ENCODE data around the gene EIF4E3.
A peak's percentile ranks its signal among the peaks of the same experiment; 100 is the strongest.

Gene EIF4E3

DNA sequence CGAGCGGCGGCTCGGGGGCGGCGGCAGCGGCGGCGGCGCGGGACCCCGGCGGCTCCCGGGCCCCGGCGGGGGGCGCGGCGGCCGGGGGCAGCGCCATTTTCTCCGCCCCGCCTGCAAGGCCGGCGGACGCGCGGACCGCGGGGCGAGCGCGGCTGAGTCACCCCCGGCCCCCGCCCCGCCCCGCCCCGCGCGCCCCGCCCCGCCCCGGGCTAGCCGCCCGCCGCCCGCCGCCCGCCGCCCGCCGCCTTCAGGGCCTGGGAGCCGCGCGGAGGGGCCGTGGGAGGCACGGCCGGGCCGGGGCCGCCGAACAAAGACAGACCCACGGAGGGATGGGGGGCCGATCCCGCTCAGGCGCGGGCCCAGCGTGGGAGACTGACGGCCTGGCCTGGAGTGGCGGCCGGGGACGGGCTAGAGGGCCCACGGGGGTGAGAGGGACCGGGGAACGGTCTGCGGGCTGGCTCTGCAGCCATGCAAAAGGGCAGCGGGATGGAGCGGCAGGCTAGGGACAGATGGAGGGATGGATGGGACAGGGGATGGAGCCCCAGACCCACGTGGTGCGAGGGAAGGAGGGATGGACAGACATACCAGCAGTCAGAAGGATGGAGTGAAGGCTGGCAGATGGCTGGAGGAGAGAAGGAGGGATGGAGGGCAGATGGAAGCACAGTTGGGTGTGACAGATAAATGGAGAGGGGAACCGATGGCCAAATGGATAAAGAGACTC lies at the start of gene EIF4E3:
Gene EIF4E3 (minus strand): TSS at position 132 of the 721 bp plus-strand sequence. CDS start 35 bp downstream, at position 97.
- peak; percentile 25 for DNase-seq (ENCODE audit: low read depth)

DNA sequence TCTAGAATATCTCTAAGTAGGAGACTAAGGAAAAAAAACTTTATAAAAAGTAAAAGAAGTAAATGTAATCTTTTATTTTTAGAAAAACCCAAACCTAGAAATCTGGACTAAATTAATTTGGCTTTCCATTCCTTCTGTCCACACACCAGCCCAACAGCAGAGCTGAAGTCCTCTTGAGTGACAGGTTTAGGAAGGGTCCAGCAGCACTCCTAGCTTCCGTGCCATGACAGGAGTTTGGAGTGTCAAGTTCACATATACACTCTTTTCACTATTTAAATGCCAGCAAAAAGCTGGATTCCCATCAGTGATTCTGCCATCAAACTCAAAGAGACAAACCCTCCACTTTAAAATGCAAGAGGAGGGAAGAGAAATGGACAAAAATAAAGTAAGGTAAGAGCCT lies 46.7 kb upstream of the EIF4E3 start:
- DNase-seq (ENCODE audit: low read depth), result no peak

DNA sequence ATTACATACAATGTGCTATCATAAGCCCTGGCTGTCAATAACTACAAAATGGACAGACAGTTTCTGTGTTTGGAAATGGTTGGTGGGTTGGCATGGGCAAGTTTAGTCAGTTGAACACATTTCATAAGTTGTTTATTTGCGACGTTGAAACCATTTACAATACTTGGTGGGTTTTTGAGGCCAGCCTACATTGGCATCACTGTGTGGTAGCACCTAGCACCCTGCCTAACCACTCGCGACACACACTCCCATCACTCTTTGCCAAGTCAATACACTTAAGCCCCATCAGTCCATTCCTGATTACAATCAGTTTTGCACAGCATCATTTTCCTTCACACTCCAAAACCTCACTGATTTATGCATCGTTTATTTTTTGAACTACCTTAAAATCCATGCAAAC lies 45.9 kb upstream of the EIF4E3 start:
- DNase-seq (ENCODE audit: low read depth), result no peak

- no peak for DNase-seq (ENCODE audit: low read depth)
Measured at GRCh38 chr3:71763426-71763825, 38.2 kb upstream of the EIF4E3 start.

- DNase-seq (ENCODE audit: low read depth), result no peak
Measured at GRCh38 chr3:71760140-71760539, 34.9 kb upstream of the EIF4E3 start.

GRCh38 chr3:71759401-71759800 lies 34.2 kb upstream of the EIF4E3 start:
- DNase-seq (ENCODE audit: low read depth), result no peak

GRCh38 chr3:71758091-71758490 lies 32.9 kb upstream of the EIF4E3 start:
- DNase-seq (ENCODE audit: low read depth), result no peak

GRCh38 chr3:71754610-71755253 lies 29.5 kb upstream of the EIF4E3 start:
- DNase-seq (ENCODE audit: low read depth), result no peak

DNA sequence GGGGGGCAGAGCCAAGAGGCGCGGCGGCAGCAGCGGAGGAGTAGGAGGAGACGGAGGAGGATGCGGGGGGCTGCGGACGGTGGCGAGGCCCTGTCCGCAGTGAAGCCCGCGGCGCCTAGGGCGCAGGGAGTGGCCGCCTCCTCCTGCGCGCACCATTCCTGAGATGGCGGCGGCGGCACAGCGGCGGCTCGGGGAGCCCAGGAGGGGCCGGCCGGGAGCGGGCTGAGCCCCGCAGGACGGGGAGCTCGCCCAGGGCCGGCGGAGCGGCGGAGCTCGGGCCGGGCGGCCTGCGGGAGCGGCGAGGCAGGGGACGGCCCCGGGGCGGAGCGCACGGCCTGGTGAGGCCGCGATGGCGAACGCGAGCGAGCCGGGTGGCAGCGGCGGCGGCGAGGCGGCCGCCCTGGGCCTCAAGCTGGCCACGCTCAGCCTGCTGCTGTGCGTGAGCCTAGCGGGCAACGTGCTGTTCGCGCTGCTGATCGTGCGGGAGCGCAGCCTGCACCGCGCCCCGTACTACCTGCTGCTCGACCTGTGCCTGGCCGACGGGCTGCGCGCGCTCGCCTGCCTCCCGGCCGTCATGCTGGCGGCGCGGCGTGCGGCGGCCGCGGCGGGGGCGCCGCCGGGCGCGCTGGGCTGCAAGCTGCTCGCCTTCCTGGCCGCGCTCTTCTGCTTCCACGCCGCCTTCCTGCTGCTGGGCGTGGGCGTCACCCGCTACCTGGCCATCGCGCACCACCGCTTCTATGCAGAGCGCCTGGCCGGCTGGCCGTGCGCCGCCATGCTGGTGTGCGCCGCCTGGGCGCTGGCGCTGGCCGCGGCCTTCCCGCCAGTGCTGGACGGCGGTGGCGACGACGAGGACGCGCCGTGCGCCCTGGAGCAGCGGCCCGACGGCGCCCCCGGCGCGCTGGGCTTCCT lies 28.8 kb upstream of the EIF4E3 start, which contains the start of gene GPR27:
Gene GPR27 (plus strand): TSS at position 155 of the 909 bp plus-strand sequence. CDS start 195 bp downstream, at position 350.
- DNase-seq (ENCODE audit: low read depth), result no peak

- no peak for DNase-seq (ENCODE audit: low read depth)
Measured at GRCh38 chr3:71752831-71753700, 27.9 kb upstream of the EIF4E3 start.

GRCh38 chr3:71751602-71752001 lies 26.4 kb upstream of the EIF4E3 start:
- no peak for DNase-seq (ENCODE audit: low read depth)

DNA sequence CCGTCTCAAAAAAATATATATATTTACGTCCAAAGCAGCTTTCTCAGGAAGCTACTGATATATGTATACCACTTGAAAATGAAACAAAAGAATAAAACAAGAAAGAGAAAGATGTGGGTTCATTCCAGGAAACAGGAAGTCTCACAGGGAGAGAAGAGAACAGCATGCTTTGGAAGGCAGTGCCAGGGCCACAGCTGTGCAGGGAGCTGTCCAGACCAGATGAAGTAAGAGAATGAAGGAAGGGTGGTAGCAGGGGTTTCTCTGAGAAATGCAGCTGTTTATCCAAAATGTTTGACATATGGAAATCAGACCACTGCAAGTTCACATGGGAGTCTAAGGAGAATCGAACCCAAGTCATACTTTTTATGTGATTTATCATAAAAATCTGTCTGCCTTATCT lies 19.5 kb upstream of the EIF4E3 start:
- DNase-seq (ENCODE audit: low read depth), result no peak

- no peak for DNase-seq (ENCODE audit: low read depth)
Measured at GRCh38 chr3:71742621-71743020, 17.4 kb upstream of the EIF4E3 start.

DNA sequence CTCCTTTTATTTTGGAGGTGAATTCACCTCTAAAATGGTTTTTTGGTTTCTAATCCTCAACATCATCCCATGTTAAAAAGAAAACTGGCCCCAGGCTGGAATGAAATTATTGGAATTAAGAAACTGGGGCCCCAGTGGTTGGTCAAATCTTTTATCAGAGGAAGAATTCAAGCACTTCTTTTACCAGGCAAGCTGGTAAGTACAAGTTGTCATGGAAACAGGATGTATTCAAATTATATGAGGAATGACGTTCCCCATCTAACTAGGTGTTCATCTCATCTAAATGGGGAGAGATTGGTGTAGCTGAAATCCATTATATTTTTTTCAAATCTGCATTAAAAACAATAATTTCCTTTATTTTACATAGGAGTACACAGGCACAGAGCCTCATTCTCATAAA lies 9.7 kb upstream of the EIF4E3 start:
- no peak for DNase-seq (ENCODE audit: low read depth)

DNA sequence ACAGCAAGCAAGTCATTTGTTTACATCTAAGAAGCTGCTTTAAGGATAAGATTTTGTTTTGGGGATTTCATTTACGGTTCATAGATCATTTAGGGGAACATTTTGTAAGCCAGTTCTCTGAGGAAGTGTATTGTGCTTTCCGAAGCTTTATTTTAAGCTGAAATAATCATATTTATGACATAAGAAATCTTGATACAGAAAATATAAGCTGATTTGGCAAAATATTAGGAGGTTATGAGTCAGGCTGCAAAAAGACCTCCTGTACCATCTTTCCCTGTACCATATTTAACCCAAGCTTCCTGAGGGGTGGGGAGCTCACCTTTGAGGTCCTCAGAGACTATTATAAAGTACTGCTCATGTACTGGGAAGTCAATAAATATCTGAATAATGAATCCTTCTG lies 8.1 kb upstream of the EIF4E3 start:
- DNase-seq (ENCODE audit: low read depth), result no peak

GRCh38 chr3:71732637-71733036 lies 7.4 kb upstream of the EIF4E3 start:
- no peak for DNase-seq (ENCODE audit: low read depth)

DNA sequence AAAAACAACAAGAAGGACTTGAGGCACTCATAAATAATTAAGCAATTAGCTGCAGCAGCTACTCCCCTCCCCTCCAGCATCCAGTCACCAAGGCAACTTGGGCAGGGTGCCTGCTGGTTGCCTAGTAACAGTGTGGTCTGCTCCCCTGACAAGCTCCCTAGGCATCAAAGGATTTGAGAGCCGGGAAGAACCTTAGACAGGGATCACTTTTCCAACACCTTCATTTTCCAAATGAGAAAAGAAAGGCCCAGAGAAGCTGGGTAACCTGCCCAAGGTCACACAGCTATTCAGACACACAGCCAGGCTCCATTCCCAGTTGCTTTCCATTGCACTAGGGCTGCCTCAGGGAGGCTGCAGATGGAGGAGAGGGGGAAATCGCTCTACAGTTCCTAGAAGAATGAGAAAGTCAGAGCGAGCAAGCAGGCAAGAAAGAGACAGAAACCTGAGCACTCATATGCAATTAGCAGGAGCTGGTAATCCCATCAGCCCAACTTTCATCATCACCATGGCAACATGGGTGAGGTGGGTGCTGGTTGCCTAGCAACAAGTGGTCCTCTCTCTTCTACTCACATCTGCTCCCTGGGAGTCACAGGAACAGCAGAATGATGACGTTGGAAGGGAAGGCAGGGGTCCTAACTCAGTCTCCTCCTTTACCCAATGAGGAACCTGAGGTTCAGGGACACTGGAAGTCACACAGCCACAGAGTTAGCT lies 3.6 kb upstream of the EIF4E3 start:
- no peak for DNase-seq (ENCODE audit: low read depth)

DNA sequence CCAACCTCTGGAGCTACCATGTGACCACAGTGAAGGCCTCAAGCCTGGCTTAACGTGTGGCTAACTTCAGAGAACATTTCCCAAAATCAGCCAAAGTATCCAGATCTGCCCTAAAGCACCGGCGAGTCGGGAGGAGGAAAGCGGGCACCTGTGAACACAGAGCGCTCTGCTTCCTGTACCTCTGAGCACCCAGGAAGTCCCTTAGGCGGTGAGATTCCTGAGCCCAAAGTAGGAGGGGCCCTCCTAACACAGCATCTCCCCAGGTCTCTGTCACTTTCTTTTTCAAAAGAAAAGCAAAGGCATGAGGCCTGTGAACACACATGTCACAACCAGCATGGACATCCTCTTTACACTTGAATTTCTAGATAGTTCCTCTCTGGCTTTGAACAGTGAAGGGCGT lies 944 bp upstream of the EIF4E3 start:
- DNase-seq (ENCODE audit: low read depth), result peak; percentile 18

- DNase-seq (ENCODE audit: low read depth), result peak; percentile 14
Measured at GRCh38 chr3:71724584-71725270, 475 bp downstream of the EIF4E3 start.

- DNase-seq (ENCODE audit: low read depth), result no peak
Measured at GRCh38 chr3:71724171-71724453, 1.1 kb downstream of the EIF4E3 start.
